IMR-90 (cell line): Measurements from ENCODE around the gene MPZL1. TPM values are rescaled to one million over a fixed set of nuclear protein-coding genes. Genes with fewer than 3 reads are reported as not detected.

Experiments
- ATAC-seq: fragments of 200-7000 bp; cut with Tn5 transposase; 2 replicates; pipeline ENCODE4 v1.9.1; 2020; ENCODE audit warnings: low read depth, mild to moderate bottlenecking, moderate library complexity
- BruUV-seq: library from RNA; stranded (reverse); fragments of 400-500 nt; replicated peaks from 2 replicates; lab custom pipeline; 2021; lab: Mats Ljungman, UMichigan
- CTCF ChIA-PET: fragments of 300-600 bp; formaldehyde crosslinking; extraction: SDS; loops from one replicate; lab custom pipeline; 2021; ENCODE audit warnings: antibody characterized with exemption; lab: Yijun Ruan, JAX
- POLR2A ChIA-PET: fragments of 300-600 bp; sonication (Branson Sonifier 250); formaldehyde crosslinking; loops from one replicate; lab custom pipeline; 2022; ENCODE audit warnings: antibody characterized with exemption; ENCODE audit not compliant: unreplicated experiment; lab: Charles Lee
- DNase-seq: peaks from one replicate; pipeline ENCODE4 v3.0.0; 2013
- H2AFZ ChIP-seq: replicated peaks from 2 replicates; pipeline ENCODE3; 2013; ENCODE audit warnings: low read length, mild to moderate bottlenecking; ENCODE audit not compliant: poor library complexity
- H2AK5ac ChIP-seq: 2 replicates; pipeline ENCODE4 v1.6.1; 2013; ENCODE audit warnings: low read depth, low read length, inconsistent platforms
- H2AK9ac ChIP-seq: replicated peaks from 2 replicates; pipeline ENCODE3; 2013; ENCODE audit warnings: mild to moderate bottlenecking, low read depth, low read length, moderate library complexity; ENCODE audit not compliant: poor library complexity
- H2BK120ac ChIP-seq: 2 replicates; pipeline ENCODE4 v1.6.1; 2013; ENCODE audit warnings: low read depth, low read length, inconsistent platforms
- H2BK15ac ChIP-seq: 3 replicates; pipeline ENCODE4 v1.6.1; 2013; ENCODE audit warnings: low read depth, low read length, inconsistent platforms
- H2BK20ac ChIP-seq: 2 replicates; pipeline ENCODE4 v1.6.1; 2013; ENCODE audit warnings: low read depth, mild to moderate bottlenecking, inconsistent platforms, low read length, moderate library complexity
- H2BK5ac ChIP-seq: 2 replicates; pipeline ENCODE4 v1.6.1; 2013; ENCODE audit warnings: mild to moderate bottlenecking, low read depth, low read length, inconsistent platforms; ENCODE audit not compliant: poor library complexity, severe bottlenecking
- H3K14ac ChIP-seq: replicated peaks from 2 replicates; pipeline ENCODE4 v1.6.1; 2013; ENCODE audit warnings: low read depth, low read length, inconsistent platforms
- H3K18ac ChIP-seq: 2 replicates; pipeline ENCODE4 v1.6.1; 2013; ENCODE audit warnings: low read depth, low read length, control low read depth
- H3K23ac ChIP-seq: 2 replicates; pipeline ENCODE4 v1.6.1; 2013; ENCODE audit warnings: low read depth, low read length, inconsistent platforms
- H3K27ac ChIP-seq: 2 replicates; pipeline ENCODE4 v1.5.1; 2013; ENCODE audit warnings: mild to moderate bottlenecking, control low read depth, low read length; ENCODE audit not compliant: insufficient read depth
- H3K27me3 ChIP-seq: 2 replicates; pipeline ENCODE4 v1.6.1; 2013; ENCODE audit warnings: low read length; ENCODE audit not compliant: control insufficient read depth, insufficient read depth
- H3K36me3 ChIP-seq: 2 replicates; pipeline ENCODE4 v1.6.1; 2013; ENCODE audit warnings: low read length, mixed read lengths; ENCODE audit not compliant: control insufficient read depth, insufficient read depth
- H3K4ac ChIP-seq: 2 replicates; pipeline ENCODE4 v1.6.1; 2013; ENCODE audit warnings: low read depth, low read length, inconsistent platforms
- H3K4me1 ChIP-seq: 2 replicates; pipeline ENCODE4 v1.6.1; 2013; ENCODE audit warnings: low read length, mixed read lengths; ENCODE audit not compliant: control insufficient read depth, insufficient read depth
- H3K4me2 ChIP-seq: 2 replicates; pipeline ENCODE4 v1.6.1; 2013; ENCODE audit warnings: low read depth, mild to moderate bottlenecking, control low read depth, low read length, moderate library complexity
- H3K4me3 ChIP-seq: 2 replicates; pipeline ENCODE4 v1.5.1; 2013; ENCODE audit warnings: low read depth, mild to moderate bottlenecking, control low read depth, low read length, moderate library complexity; ENCODE audit not compliant: insufficient read depth
- H3K56ac ChIP-seq: 2 replicates; pipeline ENCODE4 v1.6.1; 2013; ENCODE audit warnings: low read length, inconsistent platforms; ENCODE audit not compliant: insufficient read depth; ENCODE audit errors: extremely low read depth
- H3K79me1 ChIP-seq, 2 experiments: 2 replicates each; pipeline ENCODE4 v1.6.1; 2013; ENCODE audit warnings: low read length in 2 of 2, inconsistent platforms in 1 of 2, low read depth in 1 of 2
- H3K9ac ChIP-seq: 2 replicates; pipeline ENCODE4 v1.6.1; 2013; ENCODE audit warnings: low read depth, low read length, control low read depth
- H3K9me1 ChIP-seq: 2 replicates; pipeline ENCODE4 v1.6.1; 2013; ENCODE audit warnings: low read length, inconsistent platforms; ENCODE audit not compliant: insufficient read depth
- H3K9me3 ChIP-seq: 2 replicates; pipeline ENCODE4 v1.6.1; 2013; ENCODE audit warnings: low read length; ENCODE audit not compliant: control insufficient read depth, insufficient read depth
- H4K20me1 ChIP-seq: 2 replicates; pipeline ENCODE4 v1.6.1; 2013; ENCODE audit warnings: low read length, inconsistent platforms; ENCODE audit not compliant: insufficient read depth
- H4K5ac ChIP-seq: 2 replicates; pipeline ENCODE4 v1.6.1; 2013; ENCODE audit warnings: mild to moderate bottlenecking, low read depth, low read length, control low read depth
- H4K8ac ChIP-seq, 2 experiments: 2 replicates each; pipeline ENCODE4 v1.6.1; 2013; ENCODE audit warnings: low read depth in 2 of 2, low read length in 2 of 2, control low read depth in 1 of 2, inconsistent platforms in 1 of 2
- H4K91ac ChIP-seq: 2 replicates; pipeline ENCODE4 v1.6.1; 2013; ENCODE audit warnings: low read depth, low read length, inconsistent platforms; ENCODE audit not compliant: insufficient read depth
- BHLHE40 ChIP-seq: fragments of 150-350 bp; IDR thresholded peaks from 2 replicates; pipeline ENCODE4 v1.6.1; 2016; ENCODE audit warnings: mild to moderate bottlenecking, low read depth, low read length
- CEBPB ChIP-seq: IDR thresholded peaks from 2 replicates; pipeline ENCODE4 v1.6.1; 2012; ENCODE audit warnings: low read depth, low read length, improper control_type of control experiment
- CHD1 ChIP-seq: IDR thresholded peaks from 2 replicates; pipeline ENCODE4 v1.6.1; 2012; ENCODE audit warnings: low read depth, low read length, improper control_type of control experiment
- FOS ChIP-seq: fragments of 150-350 bp; IDR thresholded peaks from 2 replicates; pipeline ENCODE4 v1.6.1; 2016; ENCODE audit warnings: low read depth, low read length
- MAFK ChIP-seq: IDR thresholded peaks from 2 replicates; pipeline ENCODE4 v1.6.1; 2012; ENCODE audit warnings: low read depth, low read length, improper control_type of control experiment
- MAZ ChIP-seq: IDR thresholded peaks from 2 replicates; pipeline ENCODE4 v1.6.1; 2012; ENCODE audit warnings: low read depth, mild to moderate bottlenecking, low read length, improper control_type of control experiment, moderate library complexity, borderline replicate concordance
- MXI1 ChIP-seq: IDR thresholded peaks from 2 replicates; pipeline ENCODE4 v1.6.1; 2012; ENCODE audit warnings: low read depth, mild to moderate bottlenecking, low read length, moderate library complexity, borderline replicate concordance
- NFE2L2 ChIP-seq: fragments of 150-350 bp; IDR thresholded peaks from 2 replicates; pipeline ENCODE4 v1.6.1; 2016; ENCODE audit warnings: low read depth, mild to moderate bottlenecking, low read length
- POLR2A ChIP-seq: IDR thresholded peaks from 2 replicates; pipeline ENCODE4 v1.6.1; 2012; ENCODE audit warnings: mild to moderate bottlenecking, low read depth, low read length
- RAD21 ChIP-seq: IDR thresholded peaks from 2 replicates; pipeline ENCODE4 v1.6.1; 2012; ENCODE audit warnings: low read length, improper control_type of control experiment
- RCOR1 ChIP-seq: IDR thresholded peaks from 2 replicates; pipeline ENCODE4 v1.6.1; 2012; ENCODE audit warnings: mild to moderate bottlenecking, low read length, improper control_type of control experiment; ENCODE audit not compliant: insufficient replicate concordance
- RFX5 ChIP-seq: IDR thresholded peaks from 2 replicates; pipeline ENCODE4 v1.8.0; 2012; ENCODE audit warnings: low read depth, mild to moderate bottlenecking, low read length, moderate library complexity
- SMC3 ChIP-seq: fragments of 150-350 bp; IDR thresholded peaks from 2 replicates; pipeline ENCODE4 v1.6.1; 2016; ENCODE audit warnings: low read depth, mild to moderate bottlenecking, antibody characterized with exemption, low read length, moderate library complexity
- WGBS, 2 experiments: methylation state at CpG; one replicate each; pipeline versions ENCODE4 v1.1.5 to v1.1.7; 2013; ENCODE audit warnings: missing lambda C conversion rate in 2 of 2; ENCODE audit not compliant: insufficient read length in 1 of 2; ENCODE audit errors: extremely low coverage in 2 of 2; 5-methylcytosine and 5-hydroxymethylcytosine counted together
- dilution Hi-C: fragments of 300-500 bp; cut with HindIII; formaldehyde crosslinking; loops from one replicate; pipeline ENCODE4 v1.14.3; 2018; ENCODE audit warnings: low sequenced_read_pairs; ENCODE audit not compliant: unreplicated experiment
- in situ Hi-C: fragments of 300-500 bp; cut with MboI; formaldehyde crosslinking; loops from 3 replicates; pipeline ENCODE4 v1.14.3; 2019; ENCODE audit warnings: low sequenced_read_pairs, inconsistent platforms, mixed read lengths
- intact Hi-C: fragments of 100-400 bp; cut with micrococcal nuclease; formaldehyde crosslinking; loops from 2 replicates; pipeline ENCODE4 v1.10.0; 2022
- polyA plus RNA-seq, 3 experiments: library from polyadenylated mRNA; depleted of rRNA; stranded (reverse); fragments of >200 nt; gene quantifications; 2 replicates each; pipeline ENCODE4 v1.2.3, GENCODE V29; 2012; ENCODE audit warnings: low replicate concordance in 1 of 3
- total RNA-seq: library from RNA; depleted of rRNA; stranded (reverse); fragments of >200 nt; gene quantifications from 2 replicates; pipeline ENCODE4 v1.2.3, GENCODE V29; 2012
- TF ChIP-seq, protein P1 (sequence below): fragments of 150-350 bp; IDR thresholded peaks from 2 replicates; pipeline ENCODE4 v1.6.1; 2017; ENCODE audit warnings: mild to moderate bottlenecking, antibody characterized with exemption, low read length, low read depth
- TF ChIP-seq, protein P2 (sequence below): fragments of 150-350 bp; IDR thresholded peaks from 2 replicates; pipeline ENCODE4 v1.6.1; 2016; ENCODE audit warnings: low read depth, mild to moderate bottlenecking, low read length, moderate library complexity, borderline replicate concordance
- TF ChIP-seq, protein P3 (sequence below): conservative IDR thresholded peaks from 2 replicates; pipeline ENCODE4 v1.5.1; 2012; ENCODE audit warnings: mild to moderate bottlenecking, low read depth, low read length, improper control_type of control experiment

The MPZL1 gene
- total and polyA plus RNA-seq, 2 of the 4 experiments (the other 2 are of a cell fraction) = 55.3 to 87.3 TPM

DNA sequence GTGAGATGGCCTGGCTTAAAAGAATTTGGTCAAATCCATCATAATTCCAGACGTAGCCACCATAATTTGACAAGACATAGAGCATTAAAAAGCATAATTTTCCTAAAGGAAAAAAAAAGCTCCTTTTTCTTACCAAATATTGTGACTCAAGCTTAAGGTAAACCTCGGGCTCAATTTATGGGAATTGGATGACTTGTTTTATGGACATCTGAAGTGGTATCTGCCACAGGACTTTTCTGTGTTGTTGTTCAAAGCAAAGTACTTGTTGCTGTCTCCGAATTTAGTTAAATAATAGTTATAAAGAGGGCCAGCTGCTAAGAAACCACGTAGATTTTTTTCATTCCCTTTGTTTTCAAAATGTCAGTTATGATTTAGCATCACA, 1.1 kb downstream of the MPZL1 start:
- ChIA-PET CTCF (no interaction called here), POLR2A (interaction anchor here (1.0 kb wide), 1 partner anchor 98 kb away, joined by 3 read pairs; no protein-coding TSS in a partner anchor)
- H3K27ac ChIP-seq = no peak overlapping the region; the same call in 1 of the 2 replicates
- no peak overlapping the region for H4K5ac ChIP-seq
- no peaks in the 10 kb centered on the region; the same call in 1 of the 2 replicates for H3K36me3 ChIP-seq
- no peak overlapping the region for H2BK15ac ChIP-seq
- no peak overlapping the region for H2AK9ac ChIP-seq
- H3K4me2 ChIP-seq = peak overlapping the region; percentile 92
- H2BK20ac ChIP-seq = no peak overlapping the region
- H4K91ac ChIP-seq = no peak overlapping the region
- H3K4me1 ChIP-seq = peaks cover 10% of the 10 kb centered on the region
- peak overlapping the region; percentile 28; the same call in 1 of the 2 replicates for H3K14ac ChIP-seq
- no peak overlapping the region for H2BK120ac ChIP-seq
- H3K56ac ChIP-seq = no peak overlapping the region
- H2AK5ac ChIP-seq = no peak overlapping the region
- BruUV-seq = no TSS peak
- H3K9me1 ChIP-seq = peaks cover 20% of the 10 kb centered on the region
- no peak overlapping the region for H3K4ac ChIP-seq
- DNase-seq (no peak), ATAC-seq (no peak)
- H3K9ac ChIP-seq = peak overlapping the region; percentile 86
- peak overlapping the region; percentile 84; the same call in 1 of the 2 replicates for H3K23ac ChIP-seq
- no peak overlapping the region for H2AFZ ChIP-seq
- in situ Hi-C loops (loop anchor here (5.0 kb wide), 1 partner anchor 74 kb away; no protein-coding TSS in a partner anchor), dilution Hi-C loops (no loop called here), intact Hi-C loops (loop anchor here (2.0 to 5.0 kb wide), 2 partner anchors 34 to 214 kb away; partner anchors contain the start of genes DCAF6 and MPC2)
- H3K27me3 ChIP-seq = no peaks in the 10 kb centered on the region
- H2BK5ac ChIP-seq = peak overlapping the region; percentile 56
- no peak overlapping the region for H3K18ac ChIP-seq
- TF ChIP-seq POLR2A = no peak
- no peak for TF ChIP-seq MAZ
- TF ChIP-seq RFX5 = no peak
- TF ChIP-seq FOS = no peak
- TF ChIP-seq CEBPB = no peak
- no peak for TF ChIP-seq MAFK
- TF ChIP-seq RAD21 = no peak
- TF ChIP-seq RCOR1 = no peak
- TF ChIP-seq SMC3 = no peak
- no peak for TF ChIP-seq BHLHE40
- TF ChIP-seq, protein P1, sequence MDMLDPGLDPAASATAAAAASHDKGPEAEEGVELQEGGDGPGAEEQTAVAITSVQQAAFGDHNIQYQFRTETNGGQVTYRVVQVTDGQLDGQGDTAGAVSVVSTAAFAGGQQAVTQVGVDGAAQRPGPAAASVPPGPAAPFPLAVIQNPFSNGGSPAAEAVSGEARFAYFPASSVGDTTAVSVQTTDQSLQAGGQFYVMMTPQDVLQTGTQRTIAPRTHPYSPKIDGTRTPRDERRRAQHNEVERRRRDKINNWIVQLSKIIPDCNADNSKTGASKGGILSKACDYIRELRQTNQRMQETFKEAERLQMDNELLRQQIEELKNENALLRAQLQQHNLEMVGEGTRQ = no peak
- no peak for TF ChIP-seq NFE2L2
- no peak for TF ChIP-seq MXI1
- TF ChIP-seq, protein P2, sequence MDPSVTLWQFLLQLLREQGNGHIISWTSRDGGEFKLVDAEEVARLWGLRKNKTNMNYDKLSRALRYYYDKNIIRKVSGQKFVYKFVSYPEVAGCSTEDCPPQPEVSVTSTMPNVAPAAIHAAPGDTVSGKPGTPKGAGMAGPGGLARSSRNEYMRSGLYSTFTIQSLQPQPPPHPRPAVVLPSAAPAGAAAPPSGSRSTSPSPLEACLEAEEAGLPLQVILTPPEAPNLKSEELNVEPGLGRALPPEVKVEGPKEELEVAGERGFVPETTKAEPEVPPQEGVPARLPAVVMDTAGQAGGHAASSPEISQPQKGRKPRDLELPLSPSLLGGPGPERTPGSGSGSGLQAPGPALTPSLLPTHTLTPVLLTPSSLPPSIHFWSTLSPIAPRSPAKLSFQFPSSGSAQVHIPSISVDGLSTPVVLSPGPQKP = no peak
- TF ChIP-seq CHD1 = no peak
- TF ChIP-seq, protein P3, sequence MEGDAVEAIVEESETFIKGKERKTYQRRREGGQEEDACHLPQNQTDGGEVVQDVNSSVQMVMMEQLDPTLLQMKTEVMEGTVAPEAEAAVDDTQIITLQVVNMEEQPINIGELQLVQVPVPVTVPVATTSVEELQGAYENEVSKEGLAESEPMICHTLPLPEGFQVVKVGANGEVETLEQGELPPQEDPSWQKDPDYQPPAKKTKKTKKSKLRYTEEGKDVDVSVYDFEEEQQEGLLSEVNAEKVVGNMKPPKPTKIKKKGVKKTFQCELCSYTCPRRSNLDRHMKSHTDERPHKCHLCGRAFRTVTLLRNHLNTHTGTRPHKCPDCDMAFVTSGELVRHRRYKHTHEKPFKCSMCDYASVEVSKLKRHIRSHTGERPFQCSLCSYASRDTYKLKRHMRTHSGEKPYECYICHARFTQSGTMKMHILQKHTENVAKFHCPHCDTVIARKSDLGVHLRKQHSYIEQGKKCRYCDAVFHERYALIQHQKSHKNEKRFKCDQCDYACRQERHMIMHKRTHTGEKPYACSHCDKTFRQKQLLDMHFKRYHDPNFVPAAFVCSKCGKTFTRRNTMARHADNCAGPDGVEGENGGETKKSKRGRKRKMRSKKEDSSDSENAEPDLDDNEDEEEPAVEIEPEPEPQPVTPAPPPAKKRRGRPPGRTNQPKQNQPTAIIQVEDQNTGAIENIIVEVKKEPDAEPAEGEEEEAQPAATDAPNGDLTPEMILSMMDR = no peak
- no CpG with 5 or more reads among the region's 4 CpGs for WGBS, 2 experiments
- H3K79me1 ChIP-seq = peaks cover 15 to 49% of the 10 kb centered on the region in 2 experiments; a peak in 3 of 4 replicates
- H4K8ac ChIP-seq = no peak overlapping the region
- no peaks in the 10 kb centered on the region for H3K9me3 ChIP-seq
- peak overlapping the region; percentile 89 for H3K4me3 ChIP-seq
- H4K20me1 ChIP-seq = peaks cover 52% of the 10 kb centered on the region
